LNCAP (cell line): Measurements from ENCODE around the gene ECI2.

Source experiments
- TF ChIP-seq, protein P1 (sequence below): fragments of 450-650 bp; IDR thresholded peaks from 2 replicates; pipeline ENCODE4 v1.5.1; 2017; ENCODE audit warnings: mild to moderate bottlenecking

Gene ECI2

DNA sequence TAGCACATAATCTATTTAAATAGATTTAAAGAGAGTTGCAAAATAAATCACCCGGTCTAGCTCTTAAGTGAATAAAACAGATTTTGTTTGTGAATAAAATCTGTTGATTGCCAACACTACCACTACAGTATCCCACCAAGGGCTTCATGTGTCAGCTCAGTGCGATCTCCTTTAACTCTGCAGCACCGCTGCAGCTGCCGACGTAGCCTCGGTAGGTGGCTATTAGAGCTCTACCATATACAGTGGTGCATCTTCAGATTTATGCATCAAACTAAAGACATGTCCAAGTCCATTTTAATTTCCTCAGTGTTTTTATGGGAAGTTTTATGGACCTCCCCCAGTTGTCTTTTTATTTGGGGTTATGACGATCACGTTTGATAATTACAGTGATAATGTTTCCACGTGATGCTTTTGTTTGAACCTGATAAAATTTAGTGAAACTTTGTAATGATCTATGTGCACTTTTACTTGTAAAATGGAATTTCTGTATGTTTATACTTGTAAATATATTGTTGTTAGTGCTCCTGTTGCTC, 26.7 kb downstream of the ECI2 start:
- TF ChIP-seq, protein P1, sequence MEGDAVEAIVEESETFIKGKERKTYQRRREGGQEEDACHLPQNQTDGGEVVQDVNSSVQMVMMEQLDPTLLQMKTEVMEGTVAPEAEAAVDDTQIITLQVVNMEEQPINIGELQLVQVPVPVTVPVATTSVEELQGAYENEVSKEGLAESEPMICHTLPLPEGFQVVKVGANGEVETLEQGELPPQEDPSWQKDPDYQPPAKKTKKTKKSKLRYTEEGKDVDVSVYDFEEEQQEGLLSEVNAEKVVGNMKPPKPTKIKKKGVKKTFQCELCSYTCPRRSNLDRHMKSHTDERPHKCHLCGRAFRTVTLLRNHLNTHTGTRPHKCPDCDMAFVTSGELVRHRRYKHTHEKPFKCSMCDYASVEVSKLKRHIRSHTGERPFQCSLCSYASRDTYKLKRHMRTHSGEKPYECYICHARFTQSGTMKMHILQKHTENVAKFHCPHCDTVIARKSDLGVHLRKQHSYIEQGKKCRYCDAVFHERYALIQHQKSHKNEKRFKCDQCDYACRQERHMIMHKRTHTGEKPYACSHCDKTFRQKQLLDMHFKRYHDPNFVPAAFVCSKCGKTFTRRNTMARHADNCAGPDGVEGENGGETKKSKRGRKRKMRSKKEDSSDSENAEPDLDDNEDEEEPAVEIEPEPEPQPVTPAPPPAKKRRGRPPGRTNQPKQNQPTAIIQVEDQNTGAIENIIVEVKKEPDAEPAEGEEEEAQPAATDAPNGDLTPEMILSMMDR: no peak

DNA sequence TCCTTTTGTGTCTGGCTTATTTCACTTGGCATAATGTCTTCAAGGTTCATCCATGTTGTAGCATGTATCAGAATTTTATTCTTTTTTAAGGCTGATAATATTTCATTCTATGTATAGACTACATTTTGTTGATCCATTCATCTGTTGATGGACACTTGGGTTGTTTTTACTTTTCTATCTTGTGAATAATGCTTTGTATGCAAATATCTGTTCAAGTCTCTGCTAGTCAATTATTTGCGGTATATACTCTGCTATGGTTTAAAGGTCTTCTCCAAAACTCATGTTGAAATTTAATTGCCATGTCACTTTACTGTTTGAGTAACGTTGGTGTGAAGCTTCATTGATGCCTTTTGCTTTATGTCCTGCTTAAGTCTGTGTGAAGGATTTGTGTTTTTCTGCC, 27.5 kb downstream of the ECI2 start:
- TF ChIP-seq, protein P1: no peak

DNA sequence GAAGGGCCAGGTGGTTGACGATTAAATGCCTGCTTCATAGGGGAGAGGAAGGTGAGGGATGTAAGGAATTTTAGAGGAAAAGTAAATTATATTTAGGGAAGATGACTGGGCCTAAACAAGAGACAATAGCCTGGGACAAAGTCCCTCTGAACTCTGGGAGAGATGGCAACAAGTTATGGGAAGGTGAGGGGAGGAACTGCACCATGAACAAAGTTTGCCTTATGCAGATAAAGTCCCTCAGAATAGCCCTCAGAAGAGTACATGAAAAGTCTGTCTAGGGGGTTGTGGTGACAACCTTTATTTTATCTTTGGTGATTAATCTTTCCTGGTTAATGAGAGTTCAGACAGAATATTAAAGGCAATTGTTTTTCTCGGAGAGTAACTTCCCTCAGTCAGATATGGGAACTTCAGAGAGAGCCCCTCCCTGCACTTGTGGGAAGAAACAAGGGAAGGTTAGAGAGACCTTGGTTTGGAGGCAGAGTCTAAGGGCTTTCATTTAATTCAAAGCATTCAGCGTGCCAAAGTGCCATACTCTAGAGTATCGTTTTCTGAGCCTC, 29.3 kb downstream of the ECI2 start:
- TF ChIP-seq, protein P1: no peak

DNA sequence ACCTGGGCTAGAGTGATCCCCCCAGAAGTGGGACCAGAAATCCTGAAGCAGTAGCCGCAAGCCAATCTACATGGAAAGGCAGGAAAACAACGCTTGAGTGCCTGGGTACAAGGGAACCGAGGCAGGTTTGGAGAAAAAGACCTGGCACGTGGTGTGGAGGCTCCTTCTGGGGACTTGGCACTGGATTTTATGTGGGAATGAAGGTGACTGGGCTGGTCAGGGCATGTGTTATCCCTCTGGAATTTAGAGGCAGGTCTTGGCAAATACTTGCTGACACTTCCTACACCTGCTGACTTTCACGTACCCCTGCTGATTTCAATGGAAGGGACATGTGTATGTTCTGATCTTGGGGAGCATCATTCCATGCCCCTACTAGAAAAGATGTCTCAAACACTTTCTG, 31.4 kb downstream of the ECI2 start:
- TF ChIP-seq, protein P1: no peak

DNA sequence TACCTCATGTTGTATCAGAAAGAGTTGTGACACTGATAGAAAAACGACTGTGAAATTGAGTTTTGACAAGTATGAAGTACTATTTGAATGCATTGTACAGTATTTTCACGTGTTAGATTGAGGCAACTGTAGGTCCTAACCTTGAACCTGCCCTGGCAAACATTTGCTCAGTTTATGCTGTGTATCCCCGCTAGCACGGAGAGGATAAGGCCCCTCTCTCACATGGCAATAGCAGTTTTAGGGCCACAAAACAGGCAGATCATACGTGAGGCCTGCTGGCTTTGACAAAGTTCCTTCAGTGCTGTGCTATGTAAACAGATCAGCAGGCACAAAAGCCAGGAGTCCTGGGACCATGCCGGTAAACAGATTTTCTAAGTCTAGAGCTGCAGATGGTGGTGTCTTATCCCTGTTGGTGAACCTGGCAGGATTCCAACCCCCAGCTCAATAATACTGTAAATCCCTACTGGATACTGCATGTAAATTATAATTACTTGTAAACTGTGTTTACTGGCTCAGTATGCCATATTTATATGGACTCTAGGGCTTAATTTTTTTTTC, 32.6 kb downstream of the ECI2 start:
- TF ChIP-seq, protein P1: no peak

DNA sequence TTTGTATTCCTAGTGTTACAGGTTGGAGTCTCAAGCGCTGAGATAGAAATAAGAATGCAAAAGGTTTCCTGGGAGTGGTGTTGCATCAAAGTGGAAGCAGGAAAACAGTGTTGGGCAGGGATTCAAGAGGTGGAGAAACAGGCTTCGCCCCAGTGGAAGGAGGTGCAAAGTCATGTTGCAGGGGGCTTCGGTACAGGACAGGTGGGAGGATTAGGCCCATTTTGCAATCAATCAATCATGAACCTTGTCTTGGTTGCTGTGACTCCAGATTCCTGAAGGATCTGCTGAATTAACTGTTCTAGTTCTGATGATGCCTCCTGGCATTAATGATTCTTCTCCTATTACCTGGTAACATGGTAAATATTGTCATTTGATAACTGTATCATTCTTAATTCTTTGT, 34.1 kb downstream of the ECI2 start:
- TF ChIP-seq, protein P1: no peak

DNA sequence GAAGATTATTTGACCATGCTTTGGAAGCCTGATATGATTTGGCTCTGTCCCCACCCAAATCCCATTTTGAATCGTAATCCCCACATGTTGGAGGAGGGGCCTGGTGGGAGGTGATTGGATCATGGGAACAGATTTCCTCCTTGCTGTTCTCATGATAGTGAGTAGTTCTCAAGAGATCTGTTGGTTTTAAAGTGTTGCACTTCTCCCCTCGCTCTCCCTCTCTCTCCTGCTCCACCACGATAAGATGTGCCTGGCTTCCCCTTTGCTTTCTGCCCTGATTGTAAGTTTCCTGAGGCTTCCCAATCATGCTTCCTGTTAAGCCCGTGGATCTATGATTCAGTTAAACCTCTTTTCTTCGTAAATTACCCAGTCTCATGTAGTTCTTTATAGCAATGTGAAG, 34.7 kb downstream of the ECI2 start:
- TF ChIP-seq, protein P1: no peak

DNA sequence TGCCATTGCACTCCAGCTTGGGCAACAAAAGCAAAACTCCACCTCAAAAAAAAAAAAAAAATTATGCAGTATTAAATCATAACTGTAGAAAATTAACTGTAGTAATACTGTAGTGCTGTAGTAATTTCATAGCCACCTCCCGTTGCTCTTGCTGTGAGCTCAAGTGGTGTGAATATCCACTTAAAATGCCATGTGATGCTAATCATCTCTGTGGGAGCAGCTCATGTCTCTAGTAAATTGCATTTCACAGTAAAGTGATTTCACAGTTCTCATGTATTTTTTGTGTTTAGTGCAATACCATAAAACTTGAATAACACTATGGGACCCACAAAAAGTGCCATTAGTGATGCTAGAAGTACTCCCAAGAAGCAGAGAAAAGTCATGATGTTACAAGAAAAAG, 42.1 kb downstream of the ECI2 start:
- TF ChIP-seq, protein P1: no peak
